HT1080 (cell line): ENCODE measurements around the gene CRIP1. TPM values are rescaled to one million over a fixed set of nuclear protein-coding genes. Genes with fewer than 3 reads are reported as not detected.

Experiments used
- DNase-seq: peaks from one replicate; pipeline ENCODE4 v3.0.0-alpha.2; 2015; ENCODE audit warnings: low read depth
- total RNA-seq: library from RNA; depleted of rRNA; stranded (reverse); fragments of >200 nt; shearing (Covaris generic); gene quantifications from 2 replicates; pipeline ENCODE4 v1.2.3, GENCODE V29; 2014

CRIP1 gene
- total RNA-seq, 1 experiment from 2014 or later: 1.8 TPM

GRCh38 chr14:105492031-105492970, 5.6 kb downstream of the CRIP1 start:
- no peak for DNase-seq

GRCh38 chr14:105492971-105493871, 6.5 kb downstream of the CRIP1 start:
- DNase-seq: no peak

- DNase-seq: no peak
Measured at GRCh38 chr14:105493921-105494605, 7.4 kb downstream of the CRIP1 start.

GRCh38 chr14:105494606-105494929, 7.9 kb downstream of the CRIP1 start:
- DNase-seq: no peak

- no peak for DNase-seq
Measured at GRCh38 chr14:105495101-105495989, 8.7 kb downstream of the CRIP1 start.

GRCh38 chr14:105495990-105496830, 9.5 kb downstream of the CRIP1 start:
- no peak for DNase-seq

- no peak for DNase-seq
Measured at GRCh38 chr14:105496831-105497591, 10.3 kb downstream of the CRIP1 start.

GRCh38 chr14:105497671-105498429, 11.2 kb downstream of the CRIP1 start:
- no peak for DNase-seq

GRCh38 chr14:105498430-105499255, 12.0 kb downstream of the CRIP1 start:
- no peak for DNase-seq

GRCh38 chr14:105499256-105500035, 12.8 kb downstream of the CRIP1 start:
- no peak for DNase-seq

- DNase-seq: no peak
Measured at GRCh38 chr14:105500036-105500725, 13.5 kb downstream of the CRIP1 start.

GRCh38 chr14:105500726-105501101, 14.0 kb downstream of the CRIP1 start:
- DNase-seq: no peak

GRCh38 chr14:105501504-105502291, 15.0 kb downstream of the CRIP1 start:
- DNase-seq: no peak

GRCh38 chr14:105502446-105503295, 16.0 kb downstream of the CRIP1 start:
- no peak for DNase-seq
